ENCODE measurements around the gene ATP9B.

Gene ATP9B, protein sequence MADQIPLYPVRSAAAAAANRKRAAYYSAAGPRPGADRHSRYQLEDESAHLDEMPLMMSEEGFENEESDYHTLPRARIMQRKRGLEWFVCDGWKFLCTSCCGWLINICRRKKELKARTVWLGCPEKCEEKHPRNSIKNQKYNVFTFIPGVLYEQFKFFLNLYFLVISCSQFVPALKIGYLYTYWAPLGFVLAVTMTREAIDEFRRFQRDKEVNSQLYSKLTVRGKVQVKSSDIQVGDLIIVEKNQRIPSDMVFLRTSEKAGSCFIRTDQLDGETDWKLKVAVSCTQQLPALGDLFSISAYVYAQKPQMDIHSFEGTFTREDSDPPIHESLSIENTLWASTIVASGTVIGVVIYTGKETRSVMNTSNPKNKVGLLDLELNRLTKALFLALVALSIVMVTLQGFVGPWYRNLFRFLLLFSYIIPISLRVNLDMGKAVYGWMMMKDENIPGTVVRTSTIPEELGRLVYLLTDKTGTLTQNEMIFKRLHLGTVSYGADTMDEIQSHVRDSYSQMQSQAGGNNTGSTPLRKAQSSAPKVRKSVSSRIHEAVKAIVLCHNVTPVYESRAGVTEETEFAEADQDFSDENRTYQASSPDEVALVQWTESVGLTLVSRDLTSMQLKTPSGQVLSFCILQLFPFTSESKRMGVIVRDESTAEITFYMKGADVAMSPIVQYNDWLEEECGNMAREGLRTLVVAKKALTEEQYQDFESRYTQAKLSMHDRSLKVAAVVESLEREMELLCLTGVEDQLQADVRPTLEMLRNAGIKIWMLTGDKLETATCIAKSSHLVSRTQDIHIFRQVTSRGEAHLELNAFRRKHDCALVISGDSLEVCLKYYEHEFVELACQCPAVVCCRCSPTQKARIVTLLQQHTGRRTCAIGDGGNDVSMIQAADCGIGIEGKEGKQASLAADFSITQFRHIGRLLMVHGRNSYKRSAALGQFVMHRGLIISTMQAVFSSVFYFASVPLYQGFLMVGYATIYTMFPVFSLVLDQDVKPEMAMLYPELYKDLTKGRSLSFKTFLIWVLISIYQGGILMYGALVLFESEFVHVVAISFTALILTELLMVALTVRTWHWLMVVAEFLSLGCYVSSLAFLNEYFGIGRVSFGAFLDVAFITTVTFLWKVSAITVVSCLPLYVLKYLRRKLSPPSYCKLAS

DNA sequence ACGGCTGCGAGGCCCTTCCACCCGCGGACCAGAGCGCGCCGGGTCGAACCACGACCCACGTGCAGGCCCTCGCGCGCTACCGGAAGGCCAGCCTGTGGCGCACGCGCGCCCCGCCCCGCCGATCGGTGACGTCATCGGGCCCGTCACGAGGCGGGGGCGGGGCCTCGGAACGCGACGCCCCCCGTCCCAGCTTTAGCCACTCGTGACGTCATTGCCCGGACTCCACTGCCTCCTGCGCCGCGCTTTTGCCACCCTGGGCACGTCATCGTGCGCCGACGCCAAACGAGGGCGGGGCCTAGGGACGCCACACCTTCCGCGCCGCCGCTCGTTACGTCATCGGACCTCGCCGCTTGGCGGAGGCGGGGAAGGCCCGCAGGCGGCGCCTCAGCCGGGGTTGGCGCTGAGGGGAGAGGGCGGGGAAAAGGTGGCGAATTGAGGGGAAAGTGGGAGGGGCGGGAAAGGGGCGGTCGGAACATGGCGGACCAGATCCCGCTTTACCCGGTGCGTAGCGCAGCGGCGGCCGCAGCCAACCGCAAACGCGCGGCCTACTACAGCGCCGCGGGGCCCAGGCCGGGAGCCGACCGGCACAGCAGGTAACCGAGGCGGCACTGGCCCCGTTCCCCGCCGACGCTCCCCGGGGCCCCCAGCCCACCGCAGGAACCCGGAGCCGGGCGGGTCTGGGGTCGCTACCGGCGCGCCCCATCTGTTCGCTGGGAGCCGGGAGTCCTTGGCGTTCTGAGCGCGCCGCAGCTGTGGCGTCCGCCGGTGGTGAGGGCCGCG lies at the start of gene ATP9B:
TSS of gene ATP9B (plus strand) at position 458 of the 780 bp plus-strand sequence. CDS start at position 475, 17 bp downstream.
- Histone ChIP-seq H3K27me3 (ENCODE audit: control insufficient read depth, insufficient read depth, low read length) (no peaks in the 10 kb centered on the region), H3K4me3 (ENCODE audit: low read length) (peak within 1 kb of the TSS; percentile 88), H3K4me1 (ENCODE audit: control insufficient read depth, insufficient read depth, low read length) (peaks cover 13% of the 10 kb centered on the region), H3K9ac (ENCODE audit: low read length) (peak within 1 kb of the TSS; percentile 80), H3K27ac (ENCODE audit: low read depth, low read length) (peak within 1 kb of the TSS; percentile 97), H3K36me3 (ENCODE audit: control insufficient read depth, insufficient read depth, low read length) (no peaks in the 10 kb centered on the region)

DNA sequence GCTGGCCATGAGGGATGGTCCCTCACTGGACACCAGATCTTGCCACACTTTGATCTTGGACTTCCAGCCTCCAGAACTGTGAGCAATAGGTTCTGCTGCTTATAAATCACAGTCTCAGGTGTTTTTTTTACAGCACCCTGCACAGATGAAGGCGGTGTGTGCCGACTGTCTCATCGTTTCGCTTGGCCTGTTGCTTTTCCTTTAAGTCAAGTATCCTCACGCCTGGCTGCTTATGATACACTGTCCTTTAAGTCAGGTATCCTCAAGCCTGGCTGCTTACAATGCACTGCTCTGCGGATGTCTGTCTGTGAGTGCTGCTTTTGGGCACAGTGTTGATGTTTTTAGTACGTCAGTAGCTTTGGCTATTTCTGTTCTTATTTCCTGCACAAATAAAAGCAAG lies 49.3 kb upstream of the ATP9B start:
- no peak overlapping the region for H3K27ac ChIP-seq (ENCODE audit: low read depth, low read length)
- H3K9ac ChIP-seq (ENCODE audit: low read length): no peak overlapping the region
- H3K27me3 ChIP-seq (ENCODE audit: control insufficient read depth, insufficient read depth, low read length): no peaks in the 10 kb centered on the region
- no peaks in the 10 kb centered on the region for H3K36me3 ChIP-seq (ENCODE audit: control insufficient read depth, insufficient read depth, low read length)
- H3K4me1 ChIP-seq (ENCODE audit: control insufficient read depth, insufficient read depth, low read length): no peaks in the 10 kb centered on the region
- no peak overlapping the region for H3K4me3 ChIP-seq (ENCODE audit: low read length)

DNA sequence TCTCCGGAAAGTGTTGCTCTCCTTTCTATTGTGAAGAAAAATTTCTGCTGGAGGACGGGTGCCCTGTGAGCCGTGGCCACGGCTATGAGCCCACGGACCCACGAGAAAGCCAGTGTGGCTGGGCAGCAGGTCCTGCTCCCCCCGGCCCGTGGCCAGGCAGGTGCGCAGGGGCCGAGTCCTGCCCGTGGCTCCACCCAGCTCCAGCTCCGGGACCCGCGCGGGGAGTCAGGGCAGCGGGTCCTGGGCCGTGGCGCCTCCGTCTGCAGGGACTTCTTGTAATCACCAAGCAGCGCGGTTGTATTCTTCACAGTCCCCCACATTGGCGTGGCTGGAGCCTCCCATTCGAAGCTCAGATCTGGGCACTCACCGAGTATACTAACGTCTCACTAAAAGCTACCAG lies 46.6 kb upstream of the ATP9B start:
- H3K27me3 ChIP-seq (ENCODE audit: control insufficient read depth, insufficient read depth, low read length): no peaks in the 10 kb centered on the region
- H3K4me1 ChIP-seq (ENCODE audit: control insufficient read depth, insufficient read depth, low read length): no peaks in the 10 kb centered on the region
- H3K27ac ChIP-seq (ENCODE audit: low read depth, low read length): no peak overlapping the region
- H3K36me3 ChIP-seq (ENCODE audit: control insufficient read depth, insufficient read depth, low read length): no peaks in the 10 kb centered on the region
- no peak overlapping the region for H3K4me3 ChIP-seq (ENCODE audit: low read length)
- no peak overlapping the region for H3K9ac ChIP-seq (ENCODE audit: low read length)

- no peaks in the 10 kb centered on the region for H3K27me3 ChIP-seq (ENCODE audit: control insufficient read depth, insufficient read depth, low read length)
- H3K9ac ChIP-seq (ENCODE audit: low read length): no peak overlapping the region
These were observed 42.7 kb upstream of the ATP9B start for GRCh38 chr18:79026491-79026890.

GRCh38 chr18:79030680-79031079 lies 38.5 kb upstream of the ATP9B start:
- Histone ChIP-seq H3K9ac (ENCODE audit: low read length) (no peak overlapping the region), H3K27ac (ENCODE audit: low read depth, low read length) (no peak overlapping the region), H3K36me3 (ENCODE audit: control insufficient read depth, insufficient read depth, low read length) (no peaks in the 10 kb centered on the region), H3K4me1 (ENCODE audit: control insufficient read depth, insufficient read depth, low read length) (no peaks in the 10 kb centered on the region), H3K4me3 (ENCODE audit: low read length) (no peak overlapping the region), H3K27me3 (ENCODE audit: control insufficient read depth, insufficient read depth, low read length) (no peaks in the 10 kb centered on the region)

More at GRCh38 chr18:79026491-79026890, 42.7 kb upstream of the ATP9B start:
- Histone ChIP-seq H3K4me3 (ENCODE audit: low read length) (no peak overlapping the region), H3K4me1 (ENCODE audit: control insufficient read depth, insufficient read depth, low read length) (no peaks in the 10 kb centered on the region), H3K27ac (ENCODE audit: low read depth, low read length) (no peak overlapping the region), H3K36me3 (ENCODE audit: control insufficient read depth, insufficient read depth, low read length) (no peaks in the 10 kb centered on the region)

DNA sequence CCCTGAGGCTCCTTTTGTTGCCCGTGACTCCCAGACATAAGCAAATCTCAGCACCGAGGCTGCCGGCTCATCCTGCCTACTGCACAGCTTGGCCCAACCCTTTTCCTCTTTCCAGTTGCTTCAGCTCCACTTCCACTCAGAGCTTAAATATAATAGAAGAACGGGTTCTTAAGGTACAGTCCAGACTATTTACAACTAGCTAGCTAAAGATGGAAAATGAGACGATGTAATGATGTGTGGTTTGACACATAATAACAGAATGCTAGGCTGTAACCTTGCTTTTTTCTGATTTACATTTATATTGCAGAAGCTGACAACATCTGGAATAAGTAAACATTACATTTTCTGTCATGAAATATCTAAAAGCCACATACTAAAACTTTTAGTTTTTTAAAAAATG lies 26.9 kb upstream of the ATP9B start:
- Histone ChIP-seq H3K9ac (ENCODE audit: low read length) (no peak overlapping the region), H3K27ac (ENCODE audit: low read depth, low read length) (no peak overlapping the region), H3K27me3 (ENCODE audit: control insufficient read depth, insufficient read depth, low read length) (no peaks in the 10 kb centered on the region), H3K4me3 (ENCODE audit: low read length) (no peak overlapping the region), H3K36me3 (ENCODE audit: control insufficient read depth, insufficient read depth, low read length) (no peaks in the 10 kb centered on the region), H3K4me1 (ENCODE audit: control insufficient read depth, insufficient read depth, low read length) (no peaks in the 10 kb centered on the region)

DNA sequence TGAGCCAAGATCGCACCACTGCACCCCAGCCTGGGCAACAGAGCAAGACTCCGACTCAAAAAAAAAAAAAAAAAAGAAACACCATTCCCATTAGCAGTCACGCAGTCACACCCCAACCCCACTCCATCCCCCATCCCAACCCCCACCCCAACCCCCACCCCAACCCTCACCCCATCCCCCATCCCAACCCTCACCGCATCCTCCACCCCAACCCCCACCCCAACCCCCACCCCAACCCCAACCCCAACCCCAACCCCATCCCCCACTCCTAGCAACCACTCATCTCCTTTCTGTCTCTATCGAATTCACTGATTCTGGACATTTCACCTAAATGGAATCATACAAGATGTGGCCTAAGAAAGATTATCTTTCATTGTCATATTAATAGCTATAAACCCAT lies 25.9 kb upstream of the ATP9B start:
- Histone ChIP-seq H3K9ac (ENCODE audit: low read length) (no peak overlapping the region), H3K36me3 (ENCODE audit: control insufficient read depth, insufficient read depth, low read length) (no peaks in the 10 kb centered on the region), H3K27me3 (ENCODE audit: control insufficient read depth, insufficient read depth, low read length) (no peaks in the 10 kb centered on the region), H3K4me1 (ENCODE audit: control insufficient read depth, insufficient read depth, low read length) (no peaks in the 10 kb centered on the region), H3K27ac (ENCODE audit: low read depth, low read length) (no peak overlapping the region), H3K4me3 (ENCODE audit: low read length) (no peak overlapping the region)

DNA sequence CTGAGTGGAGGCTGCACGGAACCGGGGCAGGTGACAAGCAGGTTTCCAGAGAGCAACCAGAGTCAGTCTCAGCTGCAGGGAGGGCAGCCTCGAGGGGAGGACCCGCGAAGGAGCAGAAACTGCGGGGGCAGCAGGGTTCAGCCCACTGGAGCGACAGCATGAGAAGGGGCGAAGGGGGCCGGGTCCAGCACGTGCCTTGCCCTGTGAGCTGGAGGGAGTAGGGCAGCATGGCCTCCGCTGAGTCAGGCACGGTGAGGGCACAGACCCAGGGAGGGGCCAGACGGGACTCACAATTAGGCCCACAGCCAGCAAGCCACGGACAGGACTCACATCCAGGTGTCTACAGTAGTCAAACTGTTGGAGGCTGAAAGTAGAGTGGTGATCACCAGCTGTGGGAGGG lies 22.7 kb upstream of the ATP9B start:
- Histone ChIP-seq H3K27ac (ENCODE audit: low read depth, low read length) (no peak overlapping the region), H3K9ac (ENCODE audit: low read length) (no peak overlapping the region), H3K4me1 (ENCODE audit: control insufficient read depth, insufficient read depth, low read length) (no peaks in the 10 kb centered on the region), H3K36me3 (ENCODE audit: control insufficient read depth, insufficient read depth, low read length) (no peaks in the 10 kb centered on the region), H3K27me3 (ENCODE audit: control insufficient read depth, insufficient read depth, low read length) (peaks cover 3% of the 10 kb centered on the region), H3K4me3 (ENCODE audit: low read length) (no peak overlapping the region)

GRCh38 chr18:79047556-79048244 lies 21.5 kb upstream of the ATP9B start:
- no peak overlapping the region for H3K27ac ChIP-seq (ENCODE audit: low read depth, low read length)
- H3K4me1 ChIP-seq (ENCODE audit: control insufficient read depth, insufficient read depth, low read length): no peaks in the 10 kb centered on the region
- no peak overlapping the region for H3K4me3 ChIP-seq (ENCODE audit: low read length)
- H3K36me3 ChIP-seq (ENCODE audit: control insufficient read depth, insufficient read depth, low read length): no peaks in the 10 kb centered on the region
- H3K27me3 ChIP-seq (ENCODE audit: control insufficient read depth, insufficient read depth, low read length): peaks cover 3% of the 10 kb centered on the region
- no peak overlapping the region for H3K9ac ChIP-seq (ENCODE audit: low read length)

- H3K27me3 ChIP-seq (ENCODE audit: control insufficient read depth, insufficient read depth, low read length): peaks cover 3% of the 10 kb centered on the region
- no peak overlapping the region for H3K4me3 ChIP-seq (ENCODE audit: low read length)
- no peaks in the 10 kb centered on the region for H3K4me1 ChIP-seq (ENCODE audit: control insufficient read depth, insufficient read depth, low read length)
- H3K36me3 ChIP-seq (ENCODE audit: control insufficient read depth, insufficient read depth, low read length): no peaks in the 10 kb centered on the region
- H3K27ac ChIP-seq (ENCODE audit: low read depth, low read length): no peak overlapping the region
- H3K9ac ChIP-seq (ENCODE audit: low read length): no peak overlapping the region
These were observed 21.0 kb upstream of the ATP9B start for GRCh38 chr18:79048245-79048632.

- Histone ChIP-seq H3K36me3 (ENCODE audit: control insufficient read depth, insufficient read depth, low read length) (no peaks in the 10 kb centered on the region), H3K27ac (ENCODE audit: low read depth, low read length) (no peak overlapping the region), H3K4me1 (ENCODE audit: control insufficient read depth, insufficient read depth, low read length) (no peaks in the 10 kb centered on the region), H3K9ac (ENCODE audit: low read length) (no peak overlapping the region), H3K27me3 (ENCODE audit: control insufficient read depth, insufficient read depth, low read length) (peaks cover 3% of the 10 kb centered on the region), H3K4me3 (ENCODE audit: low read length) (no peak overlapping the region)
These were observed 19.7 kb upstream of the ATP9B start for GRCh38 chr18:79049506-79049905.

Measured in rectal smooth muscle tissue (tissue), 1 donor.